Activated naive CD4-positive, alpha-beta T cell treated with anti-CD3 and anti-CD28 coated beads for 36 hours (primary cell): ENCODE measurements around the gene SPTB. TPM values are rescaled to one million over a fixed set of nuclear protein-coding genes. Genes with fewer than 3 reads are reported as not detected.

Experiments used
- CTCF ChIA-PET: fragments of 350-600 bp; sonication (Branson Sonifier 250); formaldehyde crosslinking; loops from one replicate; lab custom pipeline; 2021; ENCODE audit warnings: antibody characterized with exemption; lab: Charles Lee
- DNase-seq: peaks from one replicate; pipeline ENCODE4 v3.0.0-alpha.2; 2020
- H3K27ac Mint-ChIP-seq: one replicate; pipeline ENCODE4 v1.8.0; 2021; ENCODE audit warnings: mild to moderate bottlenecking, mixed read lengths
- H3K27me3 Mint-ChIP-seq: one replicate; pipeline ENCODE4 v1.8.0; 2021; ENCODE audit warnings: low read depth, mixed read lengths
- H3K36me3 Mint-ChIP-seq: one replicate; pipeline ENCODE4 v1.8.0; 2021; ENCODE audit warnings: low read depth, mixed read lengths
- H3K4me1 Mint-ChIP-seq: one replicate; pipeline ENCODE4 v1.8.0; 2021; ENCODE audit warnings: low read depth, mixed read lengths
- H3K4me3 Mint-ChIP-seq: one replicate; pipeline ENCODE4 v1.8.0; 2021; ENCODE audit warnings: mild to moderate bottlenecking, moderate library complexity, mixed read lengths
- H3K9me3 Mint-ChIP-seq: one replicate; pipeline ENCODE4 v1.8.0; 2021; ENCODE audit warnings: mixed read lengths
- intact Hi-C: fragments of 100-400 bp; cut with micrococcal nuclease; formaldehyde crosslinking; loops from one replicate; pipeline ENCODE4 v1.15.1; 2023
- total RNA-seq, 2 experiments: library from RNA; stranded (reverse); gene quantifications; one replicate each; pipeline ENCODE4 v1.2.3, GENCODE V29; 2021

Gene SPTB
- total RNA-seq, 2 experiments from 2014 or later = 0.42 to 0.55 TPM

GRCh38 chr14:64880221-64881121, 764 bp upstream of the SPTB start:
- peak; percentile 67 for DNase-seq
- intact Hi-C loops = loop anchor here (1.0 to 2.0 kb wide), 2 partner anchors 34 to 103 kb away; partner anchors contain the start of gene CHURC1
- H3K4me3 Mint-ChIP-seq = peak overlapping the region; percentile 81
- H3K27me3 Mint-ChIP-seq = peaks cover 13% of the 10 kb centered on the region
- CTCF ChIA-PET = interaction anchor here (1.0 to 5.0 kb wide), 5 partner anchors 11 to 79 kb away, joined by 3 to 46 read pairs (median 5); no protein-coding TSS in a partner anchor
- peaks cover 1% of the 10 kb centered on the region for H3K4me1 Mint-ChIP-seq
- H3K9me3 Mint-ChIP-seq = no peaks in the 10 kb centered on the region
- no peak overlapping the region for H3K27ac Mint-ChIP-seq
- H3K36me3 Mint-ChIP-seq = no peaks in the 10 kb centered on the region

GRCh38 chr14:64878837-64879634, 671 bp downstream of the SPTB start:
- Mint-ChIP-seq H3K4me3 (peak overlapping the region; percentile 53), H3K9me3 (no peaks in the 10 kb centered on the region), H3K27ac (no peak overlapping the region), H3K27me3 (peaks cover 13% of the 10 kb centered on the region), H3K36me3 (no peaks in the 10 kb centered on the region), H3K4me1 (peaks cover 1% of the 10 kb centered on the region)
- CTCF ChIA-PET = interaction anchor here (0.7 to 5.0 kb wide), 5 partner anchors 12 to 152 kb away, joined by 3 to 46 read pairs (median 18); no protein-coding TSS in a partner anchor
- no peak for DNase-seq
- intact Hi-C loops = no loop called here

- CTCF ChIA-PET = interaction anchor here (0.7 to 2.4 kb wide), 4 partner anchors 14 to 154 kb away, joined by 3 to 18 read pairs (median 6); no protein-coding TSS in a partner anchor
- Mint-ChIP-seq H3K27me3 (peaks cover 13% of the 10 kb centered on the region), H3K4me3 (no peak overlapping the region), H3K36me3 (no peaks in the 10 kb centered on the region), H3K9me3 (peaks cover under 1% of the 10 kb centered on the region), H3K27ac (no peak overlapping the region), H3K4me1 (peaks cover 1% of the 10 kb centered on the region)
- DNase-seq = no peak
- intact Hi-C loops = no loop called here
These were observed 1.9 kb downstream of the SPTB start for GRCh38 chr14:64877846-64878245.

DNA sequence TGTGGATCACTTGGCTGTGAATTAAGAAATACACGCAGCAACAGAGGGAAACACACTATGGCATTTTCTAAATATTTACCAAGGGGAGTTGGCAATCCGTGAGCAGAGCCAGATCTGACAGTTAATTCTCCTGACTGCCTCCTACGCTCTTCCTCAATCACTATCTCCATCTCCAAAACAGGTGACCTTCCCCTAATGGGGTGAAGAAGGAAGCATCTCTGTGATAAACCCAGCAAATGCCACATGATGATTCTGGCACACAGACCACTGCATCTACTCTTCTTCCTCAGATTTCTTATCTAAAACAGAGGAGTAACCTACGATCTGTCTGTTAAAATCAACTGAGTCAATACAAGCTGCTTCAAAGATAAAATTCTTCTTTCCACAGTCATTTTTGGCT, 4.4 kb downstream of the SPTB start:
- Mint-ChIP-seq H3K27me3 (peaks cover 8% of the 10 kb centered on the region), H3K36me3 (no peaks in the 10 kb centered on the region), H3K27ac (no peak overlapping the region), H3K4me1 (no peaks in the 10 kb centered on the region), H3K4me3 (no peak overlapping the region), H3K9me3 (peaks cover 3% of the 10 kb centered on the region)
- intact Hi-C loops = no loop called here
- no peak for DNase-seq
- CTCF ChIA-PET = interaction anchor here (0.6 to 0.9 kb wide), 2 partner anchors 17 to 55 kb away, joined by 3 read pairs; no protein-coding TSS in a partner anchor

GRCh38 chr14:64873506-64874219, 6.0 kb downstream of the SPTB start:
- no peak for DNase-seq
- peaks cover 3% of the 10 kb centered on the region for H3K9me3 Mint-ChIP-seq
- intact Hi-C loops = no loop called here
- no peak overlapping the region for H3K4me3 Mint-ChIP-seq
- peaks cover 4% of the 10 kb centered on the region for H3K27me3 Mint-ChIP-seq
- no peaks in the 10 kb centered on the region for H3K4me1 Mint-ChIP-seq
- no peaks in the 10 kb centered on the region for H3K36me3 Mint-ChIP-seq
- no peak overlapping the region for H3K27ac Mint-ChIP-seq
- CTCF ChIA-PET = no interaction called here

GRCh38 chr14:64871344-64871743, 8.4 kb downstream of the SPTB start:
- intact Hi-C loops = no loop called here
- H3K27me3 Mint-ChIP-seq = peaks cover 10% of the 10 kb centered on the region
- no peak for DNase-seq

GRCh38 chr14:64870160-64870559, 9.5 kb downstream of the SPTB start:
- Mint-ChIP-seq H3K36me3 (no peaks in the 10 kb centered on the region), H3K27ac (no peak overlapping the region), H3K4me1 (no peaks in the 10 kb centered on the region), H3K4me3 (no peak overlapping the region), H3K9me3 (peaks cover 3% of the 10 kb centered on the region), H3K27me3 (peaks cover 10% of the 10 kb centered on the region)
- intact Hi-C loops = no loop called here
- no peak for DNase-seq
- CTCF ChIA-PET = interaction anchor here (0.6 to 3.1 kb wide), 4 partner anchors 21 to 114 kb away, joined by 3 to 14 read pairs (median 8); no protein-coding TSS in a partner anchor

More at GRCh38 chr14:64871344-64871743, 8.4 kb downstream of the SPTB start:
- no peaks in the 10 kb centered on the region for H3K4me1 Mint-ChIP-seq
- H3K9me3 Mint-ChIP-seq = peaks cover 3% of the 10 kb centered on the region
- no peaks in the 10 kb centered on the region for H3K36me3 Mint-ChIP-seq
- CTCF ChIA-PET = no interaction called here
- no peak overlapping the region for H3K4me3 Mint-ChIP-seq
- H3K27ac Mint-ChIP-seq = no peak overlapping the region

DNA sequence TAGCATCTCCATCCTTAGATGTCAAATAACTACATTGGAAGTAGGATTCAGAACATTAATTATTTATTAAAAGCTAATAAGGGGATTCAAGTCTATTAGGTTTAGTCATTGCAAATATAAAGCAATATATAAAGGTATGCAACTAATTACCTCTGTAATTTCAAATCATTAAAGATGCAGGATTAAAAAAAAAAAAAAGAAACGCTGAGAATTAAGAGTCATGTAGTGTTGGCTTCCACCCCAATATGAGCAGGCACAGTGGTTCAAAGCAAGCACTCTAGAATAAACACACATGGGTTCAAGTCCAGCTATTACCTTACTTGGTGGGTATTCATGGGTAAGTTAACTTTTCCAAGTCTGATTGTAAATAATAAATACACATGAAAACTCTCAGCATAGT, 10.9 kb downstream of the SPTB start:
- Mint-ChIP-seq H3K4me1 (no peaks in the 10 kb centered on the region), H3K27ac (no peak overlapping the region), H3K27me3 (peaks cover 10% of the 10 kb centered on the region), H3K9me3 (peaks cover 3% of the 10 kb centered on the region), H3K4me3 (no peak overlapping the region), H3K36me3 (no peaks in the 10 kb centered on the region)
- intact Hi-C loops = no loop called here
- no peak for DNase-seq
- CTCF ChIA-PET = interaction anchor here (0.6 to 3.1 kb wide), 6 partner anchors 11 to 790 kb away, joined by 3 to 14 read pairs (median 4); no protein-coding TSS in a partner anchor

- Mint-ChIP-seq H3K9me3 (peaks cover 3% of the 10 kb centered on the region), H3K27me3 (peaks cover 10% of the 10 kb centered on the region), H3K36me3 (no peaks in the 10 kb centered on the region), H3K4me1 (no peaks in the 10 kb centered on the region), H3K4me3 (no peak overlapping the region), H3K27ac (no peak overlapping the region)
- intact Hi-C loops = no loop called here
- CTCF ChIA-PET = interaction anchor here (1.3 to 3.1 kb wide), 4 partner anchors 11 to 68 kb away, joined by 3 to 14 read pairs (median 8); no protein-coding TSS in a partner anchor
- no peak for DNase-seq
These were observed 11.3 kb downstream of the SPTB start for GRCh38 chr14:64868379-64868778.

GRCh38 chr14:64867182-64867581, 12.5 kb downstream of the SPTB start:
- Mint-ChIP-seq H3K27ac (no peak overlapping the region), H3K36me3 (no peaks in the 10 kb centered on the region), H3K4me1 (no peaks in the 10 kb centered on the region), H3K27me3 (peaks cover 10% of the 10 kb centered on the region), H3K4me3 (no peak overlapping the region), H3K9me3 (no peaks in the 10 kb centered on the region)
- intact Hi-C loops = no loop called here
- no peak for DNase-seq
- CTCF ChIA-PET = interaction anchor here (3.0 kb wide), 1 partner anchor 24 kb away, joined by 14 read pairs; no protein-coding TSS in a partner anchor

DNA sequence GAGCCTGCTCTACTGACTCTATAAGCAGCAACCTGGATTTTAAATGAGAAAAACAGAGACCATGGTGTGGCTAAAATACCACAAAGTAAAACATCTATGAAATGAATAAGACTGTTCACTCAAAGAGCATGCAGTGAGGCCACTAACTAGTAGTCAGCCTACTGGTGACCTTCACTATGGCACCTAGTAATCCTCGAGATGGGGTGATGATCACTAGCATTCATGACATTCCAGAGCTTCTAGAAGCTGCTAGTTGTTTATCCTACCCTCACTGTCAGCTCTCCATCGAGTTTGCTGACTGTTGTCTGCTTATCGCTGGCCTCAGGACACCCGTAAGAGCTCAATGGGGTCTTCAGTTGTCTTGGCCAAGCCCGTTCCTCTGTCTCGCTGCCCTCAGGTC, 13.7 kb downstream of the SPTB start:
- DNase-seq = no peak
- no peaks in the 10 kb centered on the region for H3K9me3 Mint-ChIP-seq
- no peak overlapping the region for H3K4me3 Mint-ChIP-seq
- peaks cover 6% of the 10 kb centered on the region for H3K27me3 Mint-ChIP-seq
- CTCF ChIA-PET = no interaction called here
- no peaks in the 10 kb centered on the region for H3K36me3 Mint-ChIP-seq
- intact Hi-C loops = no loop called here
- H3K4me1 Mint-ChIP-seq = no peaks in the 10 kb centered on the region
- no peak overlapping the region for H3K27ac Mint-ChIP-seq
